Activated CD4-positive, alpha-beta T cell treated with anti-CD3 and anti-CD28 coated beads, Interleukin-2, amount 10 ng/mL, durations not matched to agents 7 days and 5 days (primary cell): Measurements from ENCODE around the gene PDAP1. TPM values are rescaled to one million over a fixed set of nuclear protein-coding genes. Genes with fewer than 3 reads are reported as not detected.
"Not testable (repeated sequence)": the region's sequence is repeated elsewhere in the genome, so short reads cannot be mapped to it uniquely, and the experiment has no call there.

Experiments used
- CTCF ChIA-PET: fragments of 350-600 bp; sonication (Branson Sonifier 250); formaldehyde crosslinking; loops from one replicate; lab custom pipeline; 2021; ENCODE audit warnings: antibody characterized with exemption; lab: Charles Lee
- POLR2A ChIA-PET: fragments of 350-600 bp; sonication (Branson Sonifier 250); formaldehyde crosslinking; loops from one replicate; lab custom pipeline; 2021; ENCODE audit warnings: antibody characterized with exemption; lab: Charles Lee
- DNase-seq: peaks from one replicate; pipeline ENCODE4 v3.0.0-alpha.2; 2020
- H3K27ac Mint-ChIP-seq: one replicate; pipeline ENCODE4 v1.8.0; 2021; ENCODE audit warnings: mild to moderate bottlenecking, moderate library complexity, mixed read lengths
- H3K27me3 Mint-ChIP-seq: one replicate; pipeline ENCODE4 v1.8.0; 2021; ENCODE audit warnings: mixed read lengths
- H3K36me3 Mint-ChIP-seq: one replicate; pipeline ENCODE4 v1.8.0; 2021; ENCODE audit warnings: low read depth, mixed read lengths
- H3K4me1 Mint-ChIP-seq: one replicate; pipeline ENCODE4 v1.8.0; 2021; ENCODE audit warnings: mixed read lengths
- H3K4me3 Mint-ChIP-seq: one replicate; pipeline ENCODE4 v1.8.0; 2021; ENCODE audit warnings: mild to moderate bottlenecking, moderate library complexity, mixed read lengths
- H3K9me3 Mint-ChIP-seq: one replicate; pipeline ENCODE4 v1.8.0; 2021; ENCODE audit warnings: mixed read lengths
- total RNA-seq, 2 experiments: library from RNA; stranded (reverse); gene quantifications; one replicate each; pipeline ENCODE4 v1.2.3, GENCODE V29; 2021

Gene PDAP1
- total RNA-seq, 2 experiments from 2014 or later = 81.4 to 81.9 TPM

GRCh38 chr7:99390941-99391602 is 17.3 kb downstream of the PDAP1 start:
- peaks cover 41% of the 10 kb centered on the region for H3K4me1 Mint-ChIP-seq
- ChIA-PET CTCF (interaction anchor here (0.5 to 1.9 kb wide), 3 partner anchors 15 to 27 kb away, joined by 4 to 6 read pairs (median 5); no protein-coding TSS in a partner anchor), POLR2A (no interaction called here)
- H3K4me3 Mint-ChIP-seq = no peak overlapping the region
- H3K36me3 Mint-ChIP-seq = peaks cover 60% of the 10 kb centered on the region
- no peak for DNase-seq
- H3K27me3 Mint-ChIP-seq = no peaks in the 10 kb centered on the region
- peak overlapping the region; percentile 71 for H3K27ac Mint-ChIP-seq
- H3K9me3 Mint-ChIP-seq = no peaks in the 10 kb centered on the region

- H3K36me3 Mint-ChIP-seq = peaks cover 53% of the 10 kb centered on the region
- no peak overlapping the region for H3K27ac Mint-ChIP-seq
- no peak overlapping the region for H3K4me3 Mint-ChIP-seq
- H3K9me3 Mint-ChIP-seq = no peaks in the 10 kb centered on the region
- CTCF ChIA-PET = interaction anchor here (0.8 to 1.3 kb wide), 2 partner anchors 9 to 17 kb away, joined by 3 to 4 read pairs; no protein-coding TSS in a partner anchor
- POLR2A ChIA-PET = no interaction called here
- no peak for DNase-seq
- H3K4me1 Mint-ChIP-seq = peaks cover 46% of the 10 kb centered on the region
- no peaks in the 10 kb centered on the region for H3K27me3 Mint-ChIP-seq
Measured at GRCh38 chr7:99389772-99390171, 18.6 kb downstream of the PDAP1 start.

GRCh38 chr7:99387912-99388311 is 20.5 kb downstream of the PDAP1 start:
- CTCF ChIA-PET = interaction anchor here (1.0 to 1.4 kb wide), 2 partner anchors 23 to 27 kb away, joined by 3 to 4 read pairs; no protein-coding TSS in a partner anchor
- H3K27me3 Mint-ChIP-seq = no peaks in the 10 kb centered on the region
- H3K4me3 Mint-ChIP-seq = no peak overlapping the region
- H3K4me1 Mint-ChIP-seq = peaks cover 47% of the 10 kb centered on the region
- peaks cover 52% of the 10 kb centered on the region for H3K36me3 Mint-ChIP-seq
- no peak for DNase-seq
- no peaks in the 10 kb centered on the region for H3K9me3 Mint-ChIP-seq
- H3K27ac Mint-ChIP-seq = no peak overlapping the region
- POLR2A ChIA-PET = interaction anchor here (0.6 kb wide), 1 partner anchor 15 kb away, joined by 3 read pairs; no protein-coding TSS in a partner anchor

- H3K27ac Mint-ChIP-seq = not testable (repeated sequence)
Measured at GRCh38 chr7:99387239-99387635, 21.2 kb downstream of the PDAP1 start.

GRCh38 chr7:99386584-99387238 is 21.7 kb downstream of the PDAP1 start:
- DNase-seq = peak; percentile 64
- CTCF ChIA-PET = interaction anchor here (0.7 to 1.6 kb wide), 8 partner anchors 13 to 62 kb away, joined by 3 to 7 read pairs (median 4); partner anchors contain the start of genes BUD31 and PDAP1
- peaks cover 45% of the 10 kb centered on the region for H3K36me3 Mint-ChIP-seq

More at GRCh38 chr7:99387239-99387635, 21.2 kb downstream of the PDAP1 start:
- POLR2A ChIA-PET, H3K27me3 Mint-ChIP-seq, DNase-seq, H3K4me3 Mint-ChIP-seq, H3K9me3 Mint-ChIP-seq: not testable (repeated sequence)
- H3K36me3 Mint-ChIP-seq = peaks cover 49% of the 10 kb centered on the region
- H3K4me1 Mint-ChIP-seq = peaks cover 42% of the 10 kb centered on the region
- CTCF ChIA-PET = interaction anchor here (0.7 to 1.6 kb wide), 7 partner anchors 12 to 62 kb away, joined by 3 to 7 read pairs (median 3); partner anchors contain the start of genes BUD31 and PDAP1

GRCh38 chr7:99385564-99385963 is 22.8 kb downstream of the PDAP1 start:
- Mint-ChIP-seq H3K4me3 (no peak overlapping the region), H3K27me3 (no peaks in the 10 kb centered on the region), H3K4me1 (peaks cover 40% of the 10 kb centered on the region), H3K27ac (peak overlapping the region; percentile 9), H3K9me3 (no peaks in the 10 kb centered on the region), H3K36me3 (peaks cover 46% of the 10 kb centered on the region)
- ChIA-PET CTCF (interaction anchor here (0.9 to 1.2 kb wide), 2 partner anchors 18 to 22 kb away, joined by 3 to 4 read pairs; no protein-coding TSS in a partner anchor), POLR2A (no interaction called here)
- DNase-seq = no peak

More at GRCh38 chr7:99386584-99387238, 21.7 kb downstream of the PDAP1 start:
- peak overlapping the region; percentile 57 for H3K27ac Mint-ChIP-seq
- no peaks in the 10 kb centered on the region for H3K9me3 Mint-ChIP-seq
- no peaks in the 10 kb centered on the region for H3K27me3 Mint-ChIP-seq
- H3K4me1 Mint-ChIP-seq = peaks cover 38% of the 10 kb centered on the region
- no peak overlapping the region for H3K4me3 Mint-ChIP-seq
- POLR2A ChIA-PET = no interaction called here

- H3K4me3 Mint-ChIP-seq = no peak overlapping the region
- POLR2A ChIA-PET = interaction anchor here (0.6 kb wide), 1 partner anchor 27 kb away, joined by 8 read pairs; no protein-coding TSS in a partner anchor
- H3K27me3 Mint-ChIP-seq = no peaks in the 10 kb centered on the region
- no peak for DNase-seq
- CTCF ChIA-PET = no interaction called here
- peak overlapping the region; percentile 57 for H3K27ac Mint-ChIP-seq
- H3K36me3 Mint-ChIP-seq = peaks cover 52% of the 10 kb centered on the region
- H3K9me3 Mint-ChIP-seq = no peaks in the 10 kb centered on the region
- H3K4me1 Mint-ChIP-seq = peaks cover 50% of the 10 kb centered on the region
Measured at GRCh38 chr7:99384523-99384922, 23.9 kb downstream of the PDAP1 start.

GRCh38 chr7:99383791-99384370 is 24.5 kb downstream of the PDAP1 start:
- Mint-ChIP-seq H3K27me3 (no peaks in the 10 kb centered on the region), H3K4me1 (peaks cover 54% of the 10 kb centered on the region), H3K36me3 (peaks cover 54% of the 10 kb centered on the region), H3K27ac (peak overlapping the region; percentile 68), H3K9me3 (no peaks in the 10 kb centered on the region), H3K4me3 (no peak overlapping the region)
- ChIA-PET CTCF (no interaction called here), POLR2A (interaction anchor here (0.6 kb wide), 1 partner anchor 27 kb away, joined by 8 read pairs; no protein-coding TSS in a partner anchor)
- no peak for DNase-seq

- Mint-ChIP-seq H3K27ac (no peak overlapping the region), H3K9me3 (no peaks in the 10 kb centered on the region), H3K4me1 (peaks cover 56% of the 10 kb centered on the region), H3K27me3 (no peaks in the 10 kb centered on the region), H3K36me3 (peaks cover 51% of the 10 kb centered on the region), H3K4me3 (no peak overlapping the region)
- ChIA-PET POLR2A (no interaction called here), CTCF (interaction anchor here (1.3 kb wide), 1 partner anchor 10 kb away, joined by 3 read pairs; no protein-coding TSS in a partner anchor)
- no peak for DNase-seq
Measured at GRCh38 chr7:99383203-99383602, 25.2 kb downstream of the PDAP1 start.

- POLR2A ChIA-PET = interaction anchor here (0.9 kb wide), 1 partner anchor 1047 kb away, joined by 3 read pairs; the partner anchor contains the start of gene ZCWPW1
- peaks cover 53% of the 10 kb centered on the region for H3K36me3 Mint-ChIP-seq
- peaks cover 63% of the 10 kb centered on the region for H3K4me1 Mint-ChIP-seq
Measured at GRCh38 chr7:99381664-99382075, 26.7 kb downstream of the PDAP1 start.

GRCh38 chr7:99380823-99381663 is 27.4 kb downstream of the PDAP1 start:
- H3K4me1 Mint-ChIP-seq = peaks cover 65% of the 10 kb centered on the region
- CTCF ChIA-PET = interaction anchor here (0.6 kb wide), 1 partner anchor 9 kb away, joined by 3 read pairs; no protein-coding TSS in a partner anchor
- POLR2A ChIA-PET = interaction anchor here (0.9 to 1.0 kb wide), 3 partner anchors 28 to 1048 kb away, joined by 3 to 4 read pairs (median 3); partner anchors contain the start of genes BUD31, PDAP1 and ZCWPW1
- no peaks in the 10 kb centered on the region for H3K27me3 Mint-ChIP-seq
- peaks cover 54% of the 10 kb centered on the region for H3K36me3 Mint-ChIP-seq
- peak overlapping the region; percentile 82 for H3K4me3 Mint-ChIP-seq
- H3K27ac Mint-ChIP-seq = peak overlapping the region; percentile 90
- no peaks in the 10 kb centered on the region for H3K9me3 Mint-ChIP-seq
- DNase-seq = peak; percentile 95

More at GRCh38 chr7:99381664-99382075, 26.7 kb downstream of the PDAP1 start:
- Mint-ChIP-seq H3K27me3 (no peaks in the 10 kb centered on the region), H3K9me3 (no peaks in the 10 kb centered on the region), H3K4me3 (peak overlapping the region; percentile 82), H3K27ac (peak overlapping the region; percentile 90)
- CTCF ChIA-PET = interaction anchor here (0.7 to 0.8 kb wide), 2 partner anchors 42 to 50 kb away, joined by 3 read pairs; no protein-coding TSS in a partner anchor
- no peak for DNase-seq
